K562 (cell line): ENCODE results near the gene PLEKHS1. TPM values are rescaled to one million over a fixed set of nuclear protein-coding genes. Genes with fewer than 3 reads are reported as not detected.

Experiments
- ESRRB ChIP-seq: fragments of 250-450 bp; sonication (Bioruptor Pico); IDR thresholded peaks from 2 replicates; pipeline ENCODE4 v1.5.0; 2020; ENCODE audit warnings: mild to moderate bottlenecking, moderate library complexity, borderline replicate concordance
- ZNF232 ChIP-seq: sonication (generic); formaldehyde crosslinking; IDR thresholded peaks from 2 replicates; pipeline ENCODE4 v1.8.0; 2022; ENCODE audit warnings: mild to moderate bottlenecking, missing genetic modification reagents
- ZNF699 ChIP-seq: fragments of 250-450 bp; sonication (Bioruptor Pico); IDR thresholded peaks from 2 replicates; pipeline ENCODE4 v1.8.0; 2021; ENCODE audit warnings: mild to moderate bottlenecking, moderate library complexity; ENCODE audit not compliant: insufficient replicate concordance
- polyA plus RNA-seq, 8 experiments: library from polyadenylated mRNA; depleted of rRNA in 4 of 8; stranded (reverse) in 5 of 8; unstranded in 3 of 8; fragments of >200 nt; fragmentation: Nextera tagmentation in 2 of 8; fragmentation: Illumina TruSeq in 1 of 8; extraction: Ambion mirVana in 2 of 8; extraction: Trizol in 1 of 8; gene quantifications; 2 replicates each; pipeline versions ENCODE4 v1.2.1 to v1.2.3, GENCODE V29; 2011 to 2014; ENCODE audit warnings: inconsistent platforms in 1 of 8, missing spikeins in 1 of 8
- total RNA-seq, 7 experiments: library from RNA; depleted of rRNA in 6 of 7; stranded (reverse); fragments of >200 nt in 6 of 7; fragmentation: Illumina TruSeq in 2 of 7; extraction: Trizol in 2 of 7; gene quantifications; 2 replicates each; pipeline versions ENCODE4 v1.2.1 to v1.2.3, GENCODE V29; 2011 to 2021; ENCODE audit warnings: low replicate concordance in 1 of 7
- TF ChIP-seq, protein P1 (sequence below): fragments of 250-450 bp; sonication (Bioruptor Pico); IDR thresholded peaks from 2 replicates; pipeline ENCODE4 v1.5.0; 2020; ENCODE audit warnings: mild to moderate bottlenecking
- TF ChIP-seq, protein P2 (sequence below): sonication (generic); formaldehyde crosslinking; IDR thresholded peaks from 2 replicates; pipeline ENCODE4 v1.8.0; 2023; ENCODE audit warnings: missing genetic modification reagents, mild to moderate bottlenecking, borderline replicate concordance
- TF ChIP-seq, protein P3 (sequence below): sonication (generic); formaldehyde crosslinking; IDR thresholded peaks from 2 replicates; pipeline ENCODE4 v1.8.1; 2023; ENCODE audit warnings: mild to moderate bottlenecking, missing genetic modification reagents
- TF ChIP-seq, protein P4 (sequence below): sonication (generic); formaldehyde crosslinking; IDR thresholded peaks from 2 replicates; pipeline ENCODE4 v1.5.0; 2020; ENCODE audit warnings: missing genetic modification reagents

The PLEKHS1 gene
- total and polyA plus RNA-seq, 9 of the 15 experiments (the other 6 are each of a cell fraction or from before 2014, with no cell fraction given): not detected

DNA sequence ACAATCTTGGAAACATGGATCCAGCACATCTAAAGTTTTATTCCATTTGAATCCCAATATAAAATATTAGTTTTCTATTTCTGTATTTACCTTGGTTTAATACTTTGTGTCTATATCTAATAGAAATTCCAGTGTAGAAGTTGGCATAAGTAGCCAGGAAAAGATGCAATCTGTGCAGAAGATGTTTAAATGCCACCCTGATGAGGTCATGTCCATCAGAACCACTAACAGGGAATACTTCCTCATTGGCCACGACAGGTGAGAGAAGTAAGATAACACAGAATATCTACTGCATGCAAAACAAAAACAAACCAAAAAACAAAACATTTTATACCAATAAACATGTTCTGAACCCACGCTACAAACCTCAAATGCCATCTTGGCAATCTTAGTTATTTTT lies 15.7 kb downstream of the PLEKHS1 start (continued):
- TF ChIP-seq, protein P1, sequence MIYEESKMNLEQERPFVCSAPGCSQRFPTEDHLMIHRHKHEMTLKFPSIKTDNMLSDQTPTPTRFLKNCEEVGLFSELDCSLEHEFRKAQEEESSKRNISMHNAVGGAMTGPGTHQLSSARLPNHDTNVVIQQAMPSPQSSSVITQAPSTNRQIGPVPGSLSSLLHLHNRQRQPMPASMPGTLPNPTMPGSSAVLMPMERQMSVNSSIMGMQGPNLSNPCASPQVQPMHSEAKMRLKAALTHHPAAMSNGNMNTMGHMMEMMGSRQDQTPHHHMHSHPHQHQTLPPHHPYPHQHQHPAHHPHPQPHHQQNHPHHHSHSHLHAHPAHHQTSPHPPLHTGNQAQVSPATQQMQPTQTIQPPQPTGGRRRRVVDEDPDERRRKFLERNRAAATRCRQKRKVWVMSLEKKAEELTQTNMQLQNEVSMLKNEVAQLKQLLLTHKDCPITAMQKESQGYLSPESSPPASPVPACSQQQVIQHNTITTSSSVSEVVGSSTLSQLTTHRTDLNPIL (CRISPR knock-in tag): no peak
- no peak for TF ChIP-seq ZNF699
- TF ChIP-seq ZNF232 (CRISPR knock-in tag): no peak
- no peak for TF ChIP-seq ESRRB (CRISPR knock-in tag)
- TF ChIP-seq, protein P2, sequence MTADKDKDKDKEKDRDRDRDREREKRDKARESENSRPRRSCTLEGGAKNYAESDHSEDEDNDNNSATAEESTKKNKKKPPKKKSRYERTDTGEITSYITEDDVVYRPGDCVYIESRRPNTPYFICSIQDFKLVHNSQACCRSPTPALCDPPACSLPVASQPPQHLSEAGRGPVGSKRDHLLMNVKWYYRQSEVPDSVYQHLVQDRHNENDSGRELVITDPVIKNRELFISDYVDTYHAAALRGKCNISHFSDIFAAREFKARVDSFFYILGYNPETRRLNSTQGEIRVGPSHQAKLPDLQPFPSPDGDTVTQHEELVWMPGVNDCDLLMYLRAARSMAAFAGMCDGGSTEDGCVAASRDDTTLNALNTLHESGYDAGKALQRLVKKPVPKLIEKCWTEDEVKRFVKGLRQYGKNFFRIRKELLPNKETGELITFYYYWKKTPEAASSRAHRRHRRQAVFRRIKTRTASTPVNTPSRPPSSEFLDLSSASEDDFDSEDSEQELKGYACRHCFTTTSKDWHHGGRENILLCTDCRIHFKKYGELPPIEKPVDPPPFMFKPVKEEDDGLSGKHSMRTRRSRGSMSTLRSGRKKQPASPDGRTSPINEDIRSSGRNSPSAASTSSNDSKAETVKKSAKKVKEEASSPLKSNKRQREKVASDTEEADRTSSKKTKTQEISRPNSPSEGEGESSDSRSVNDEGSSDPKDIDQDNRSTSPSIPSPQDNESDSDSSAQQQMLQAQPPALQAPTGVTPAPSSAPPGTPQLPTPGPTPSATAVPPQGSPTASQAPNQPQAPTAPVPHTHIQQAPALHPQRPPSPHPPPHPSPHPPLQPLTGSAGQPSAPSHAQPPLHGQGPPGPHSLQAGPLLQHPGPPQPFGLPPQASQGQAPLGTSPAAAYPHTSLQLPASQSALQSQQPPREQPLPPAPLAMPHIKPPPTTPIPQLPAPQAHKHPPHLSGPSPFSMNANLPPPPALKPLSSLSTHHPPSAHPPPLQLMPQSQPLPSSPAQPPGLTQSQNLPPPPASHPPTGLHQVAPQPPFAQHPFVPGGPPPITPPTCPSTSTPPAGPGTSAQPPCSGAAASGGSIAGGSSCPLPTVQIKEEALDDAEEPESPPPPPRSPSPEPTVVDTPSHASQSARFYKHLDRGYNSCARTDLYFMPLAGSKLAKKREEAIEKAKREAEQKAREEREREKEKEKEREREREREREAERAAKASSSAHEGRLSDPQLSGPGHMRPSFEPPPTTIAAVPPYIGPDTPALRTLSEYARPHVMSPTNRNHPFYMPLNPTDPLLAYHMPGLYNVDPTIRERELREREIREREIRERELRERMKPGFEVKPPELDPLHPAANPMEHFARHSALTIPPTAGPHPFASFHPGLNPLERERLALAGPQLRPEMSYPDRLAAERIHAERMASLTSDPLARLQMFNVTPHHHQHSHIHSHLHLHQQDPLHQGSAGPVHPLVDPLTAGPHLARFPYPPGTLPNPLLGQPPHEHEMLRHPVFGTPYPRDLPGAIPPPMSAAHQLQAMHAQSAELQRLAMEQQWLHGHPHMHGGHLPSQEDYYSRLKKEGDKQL (CRISPR knock-in tag): no peak
- TF ChIP-seq, protein P3, sequence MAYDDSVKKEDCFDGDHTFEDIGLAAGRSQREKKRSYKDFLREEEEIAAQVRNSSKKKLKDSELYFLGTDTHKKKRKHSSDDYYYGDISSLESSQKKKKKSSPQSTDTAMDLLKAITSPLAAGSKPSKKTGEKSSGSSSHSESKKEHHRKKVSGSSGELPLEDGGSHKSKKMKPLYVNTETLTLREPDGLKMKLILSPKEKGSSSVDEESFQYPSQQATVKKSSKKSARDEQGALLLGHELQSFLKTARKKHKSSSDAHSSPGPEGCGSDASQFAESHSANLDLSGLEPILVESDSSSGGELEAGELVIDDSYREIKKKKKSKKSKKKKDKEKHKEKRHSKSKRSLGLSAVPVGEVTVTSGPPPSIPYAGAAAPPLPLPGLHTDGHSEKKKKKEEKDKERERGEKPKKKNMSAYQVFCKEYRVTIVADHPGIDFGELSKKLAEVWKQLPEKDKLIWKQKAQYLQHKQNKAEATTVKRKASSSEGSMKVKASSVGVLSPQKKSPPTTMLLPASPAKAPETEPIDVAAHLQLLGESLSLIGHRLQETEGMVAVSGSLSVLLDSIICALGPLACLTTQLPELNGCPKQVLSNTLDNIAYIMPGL: no peak
- TF ChIP-seq, protein P4, sequence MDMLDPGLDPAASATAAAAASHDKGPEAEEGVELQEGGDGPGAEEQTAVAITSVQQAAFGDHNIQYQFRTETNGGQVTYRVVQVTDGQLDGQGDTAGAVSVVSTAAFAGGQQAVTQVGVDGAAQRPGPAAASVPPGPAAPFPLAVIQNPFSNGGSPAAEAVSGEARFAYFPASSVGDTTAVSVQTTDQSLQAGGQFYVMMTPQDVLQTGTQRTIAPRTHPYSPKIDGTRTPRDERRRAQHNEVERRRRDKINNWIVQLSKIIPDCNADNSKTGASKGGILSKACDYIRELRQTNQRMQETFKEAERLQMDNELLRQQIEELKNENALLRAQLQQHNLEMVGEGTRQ (CRISPR knock-in tag): no peak
